IMR-90 (cell line): ENCODE measurements around the gene MCF2L. TPM values are rescaled to one million over a fixed set of nuclear protein-coding genes. Genes with fewer than 3 reads are reported as not detected.

Source experiments
- ATAC-seq: fragments of 200-7000 bp; cut with Tn5 transposase; 2 replicates; pipeline ENCODE4 v1.9.1; 2020; ENCODE audit warnings: low read depth, mild to moderate bottlenecking, moderate library complexity
- BruUV-seq: library from RNA; stranded (reverse); fragments of 400-500 nt; replicated peaks from 2 replicates; lab custom pipeline; 2021; lab: Mats Ljungman, UMichigan
- CTCF ChIA-PET: fragments of 300-600 bp; formaldehyde crosslinking; extraction: SDS; loops from one replicate; lab custom pipeline; 2021; ENCODE audit warnings: antibody characterized with exemption; lab: Yijun Ruan, JAX
- POLR2A ChIA-PET: fragments of 300-600 bp; sonication (Branson Sonifier 250); formaldehyde crosslinking; loops from one replicate; lab custom pipeline; 2022; ENCODE audit warnings: antibody characterized with exemption; ENCODE audit not compliant: unreplicated experiment; lab: Charles Lee
- DNase-seq: peaks from one replicate; pipeline ENCODE4 v3.0.0; 2013
- H2AFZ ChIP-seq: replicated peaks from 2 replicates; pipeline ENCODE3; 2013; ENCODE audit warnings: low read length, mild to moderate bottlenecking; ENCODE audit not compliant: poor library complexity
- H2AK5ac ChIP-seq: 2 replicates; pipeline ENCODE4 v1.6.1; 2013; ENCODE audit warnings: low read depth, low read length, inconsistent platforms
- H2AK9ac ChIP-seq: replicated peaks from 2 replicates; pipeline ENCODE3; 2013; ENCODE audit warnings: mild to moderate bottlenecking, low read depth, low read length, moderate library complexity; ENCODE audit not compliant: poor library complexity
- H2BK120ac ChIP-seq: 2 replicates; pipeline ENCODE4 v1.6.1; 2013; ENCODE audit warnings: low read depth, low read length, inconsistent platforms
- H2BK15ac ChIP-seq: 3 replicates; pipeline ENCODE4 v1.6.1; 2013; ENCODE audit warnings: low read depth, low read length, inconsistent platforms
- H2BK20ac ChIP-seq: 2 replicates; pipeline ENCODE4 v1.6.1; 2013; ENCODE audit warnings: low read depth, mild to moderate bottlenecking, inconsistent platforms, low read length, moderate library complexity
- H2BK5ac ChIP-seq: 2 replicates; pipeline ENCODE4 v1.6.1; 2013; ENCODE audit warnings: mild to moderate bottlenecking, low read depth, low read length, inconsistent platforms; ENCODE audit not compliant: poor library complexity, severe bottlenecking
- H3K14ac ChIP-seq: replicated peaks from 2 replicates; pipeline ENCODE4 v1.6.1; 2013; ENCODE audit warnings: low read depth, low read length, inconsistent platforms
- H3K18ac ChIP-seq: 2 replicates; pipeline ENCODE4 v1.6.1; 2013; ENCODE audit warnings: low read depth, low read length, control low read depth
- H3K23ac ChIP-seq: 2 replicates; pipeline ENCODE4 v1.6.1; 2013; ENCODE audit warnings: low read depth, low read length, inconsistent platforms
- H3K27ac ChIP-seq: 2 replicates; pipeline ENCODE4 v1.5.1; 2013; ENCODE audit warnings: mild to moderate bottlenecking, control low read depth, low read length; ENCODE audit not compliant: insufficient read depth
- H3K27me3 ChIP-seq: 2 replicates; pipeline ENCODE4 v1.6.1; 2013; ENCODE audit warnings: low read length; ENCODE audit not compliant: control insufficient read depth, insufficient read depth
- H3K36me3 ChIP-seq: 2 replicates; pipeline ENCODE4 v1.6.1; 2013; ENCODE audit warnings: low read length, mixed read lengths; ENCODE audit not compliant: control insufficient read depth, insufficient read depth
- H3K4ac ChIP-seq: 2 replicates; pipeline ENCODE4 v1.6.1; 2013; ENCODE audit warnings: low read depth, low read length, inconsistent platforms
- H3K4me1 ChIP-seq: 2 replicates; pipeline ENCODE4 v1.6.1; 2013; ENCODE audit warnings: low read length, mixed read lengths; ENCODE audit not compliant: control insufficient read depth, insufficient read depth
- H3K4me2 ChIP-seq: 2 replicates; pipeline ENCODE4 v1.6.1; 2013; ENCODE audit warnings: low read depth, mild to moderate bottlenecking, control low read depth, low read length, moderate library complexity
- H3K4me3 ChIP-seq: 2 replicates; pipeline ENCODE4 v1.5.1; 2013; ENCODE audit warnings: low read depth, mild to moderate bottlenecking, control low read depth, low read length, moderate library complexity; ENCODE audit not compliant: insufficient read depth
- H3K56ac ChIP-seq: 2 replicates; pipeline ENCODE4 v1.6.1; 2013; ENCODE audit warnings: low read length, inconsistent platforms; ENCODE audit not compliant: insufficient read depth; ENCODE audit errors: extremely low read depth
- H3K79me1 ChIP-seq, 2 experiments: 2 replicates each; pipeline ENCODE4 v1.6.1; 2013; ENCODE audit warnings: low read length in 2 of 2, inconsistent platforms in 1 of 2, low read depth in 1 of 2
- H3K9ac ChIP-seq: 2 replicates; pipeline ENCODE4 v1.6.1; 2013; ENCODE audit warnings: low read depth, low read length, control low read depth
- H3K9me1 ChIP-seq: 2 replicates; pipeline ENCODE4 v1.6.1; 2013; ENCODE audit warnings: low read length, inconsistent platforms; ENCODE audit not compliant: insufficient read depth
- H3K9me3 ChIP-seq: 2 replicates; pipeline ENCODE4 v1.6.1; 2013; ENCODE audit warnings: low read length; ENCODE audit not compliant: control insufficient read depth, insufficient read depth
- H4K20me1 ChIP-seq: 2 replicates; pipeline ENCODE4 v1.6.1; 2013; ENCODE audit warnings: low read length, inconsistent platforms; ENCODE audit not compliant: insufficient read depth
- H4K5ac ChIP-seq: 2 replicates; pipeline ENCODE4 v1.6.1; 2013; ENCODE audit warnings: mild to moderate bottlenecking, low read depth, low read length, control low read depth
- H4K8ac ChIP-seq, 2 experiments: 2 replicates each; pipeline ENCODE4 v1.6.1; 2013; ENCODE audit warnings: low read depth in 2 of 2, low read length in 2 of 2, control low read depth in 1 of 2, inconsistent platforms in 1 of 2
- H4K91ac ChIP-seq: 2 replicates; pipeline ENCODE4 v1.6.1; 2013; ENCODE audit warnings: low read depth, low read length, inconsistent platforms; ENCODE audit not compliant: insufficient read depth
- BHLHE40 ChIP-seq: fragments of 150-350 bp; IDR thresholded peaks from 2 replicates; pipeline ENCODE4 v1.6.1; 2016; ENCODE audit warnings: mild to moderate bottlenecking, low read depth, low read length
- CEBPB ChIP-seq: IDR thresholded peaks from 2 replicates; pipeline ENCODE4 v1.6.1; 2012; ENCODE audit warnings: low read depth, low read length, improper control_type of control experiment
- CHD1 ChIP-seq: IDR thresholded peaks from 2 replicates; pipeline ENCODE4 v1.6.1; 2012; ENCODE audit warnings: low read depth, low read length, improper control_type of control experiment
- CTCF ChIP-seq: conservative IDR thresholded peaks from 2 replicates; pipeline ENCODE4 v1.5.1; 2012; ENCODE audit warnings: mild to moderate bottlenecking, low read depth, low read length, improper control_type of control experiment
- ELK1 ChIP-seq: fragments of 150-350 bp; IDR thresholded peaks from 2 replicates; pipeline ENCODE4 v1.6.1; 2016; ENCODE audit warnings: low read depth, mild to moderate bottlenecking, low read length, moderate library complexity, borderline replicate concordance
- FOS ChIP-seq: fragments of 150-350 bp; IDR thresholded peaks from 2 replicates; pipeline ENCODE4 v1.6.1; 2016; ENCODE audit warnings: low read depth, low read length
- MAFK ChIP-seq: IDR thresholded peaks from 2 replicates; pipeline ENCODE4 v1.6.1; 2012; ENCODE audit warnings: low read depth, low read length, improper control_type of control experiment
- MAZ ChIP-seq: IDR thresholded peaks from 2 replicates; pipeline ENCODE4 v1.6.1; 2012; ENCODE audit warnings: low read depth, mild to moderate bottlenecking, low read length, improper control_type of control experiment, moderate library complexity, borderline replicate concordance
- MXI1 ChIP-seq: IDR thresholded peaks from 2 replicates; pipeline ENCODE4 v1.6.1; 2012; ENCODE audit warnings: low read depth, mild to moderate bottlenecking, low read length, moderate library complexity, borderline replicate concordance
- NFE2L2 ChIP-seq: fragments of 150-350 bp; IDR thresholded peaks from 2 replicates; pipeline ENCODE4 v1.6.1; 2016; ENCODE audit warnings: low read depth, mild to moderate bottlenecking, low read length
- POLR2A ChIP-seq: IDR thresholded peaks from 2 replicates; pipeline ENCODE4 v1.6.1; 2012; ENCODE audit warnings: mild to moderate bottlenecking, low read depth, low read length
- RAD21 ChIP-seq: IDR thresholded peaks from 2 replicates; pipeline ENCODE4 v1.6.1; 2012; ENCODE audit warnings: low read length, improper control_type of control experiment
- RCOR1 ChIP-seq: IDR thresholded peaks from 2 replicates; pipeline ENCODE4 v1.6.1; 2012; ENCODE audit warnings: mild to moderate bottlenecking, low read length, improper control_type of control experiment; ENCODE audit not compliant: insufficient replicate concordance
- RFX5 ChIP-seq: IDR thresholded peaks from 2 replicates; pipeline ENCODE4 v1.8.0; 2012; ENCODE audit warnings: low read depth, mild to moderate bottlenecking, low read length, moderate library complexity
- SMC3 ChIP-seq: fragments of 150-350 bp; IDR thresholded peaks from 2 replicates; pipeline ENCODE4 v1.6.1; 2016; ENCODE audit warnings: low read depth, mild to moderate bottlenecking, antibody characterized with exemption, low read length, moderate library complexity
- USF2 ChIP-seq: fragments of 150-350 bp; IDR thresholded peaks from 2 replicates; pipeline ENCODE4 v1.6.1; 2017; ENCODE audit warnings: mild to moderate bottlenecking, antibody characterized with exemption, low read length, low read depth
- WGBS, 2 experiments: methylation state at CpG; one replicate each; pipeline versions ENCODE4 v1.1.5 to v1.1.7; 2013; ENCODE audit warnings: missing lambda C conversion rate in 2 of 2; ENCODE audit not compliant: insufficient read length in 1 of 2; ENCODE audit errors: extremely low coverage in 2 of 2; 5-methylcytosine and 5-hydroxymethylcytosine counted together
- dilution Hi-C: fragments of 300-500 bp; cut with HindIII; formaldehyde crosslinking; loops from one replicate; pipeline ENCODE4 v1.14.3; 2018; ENCODE audit warnings: low sequenced_read_pairs; ENCODE audit not compliant: unreplicated experiment
- in situ Hi-C: fragments of 300-500 bp; cut with MboI; formaldehyde crosslinking; loops from 3 replicates; pipeline ENCODE4 v1.14.3; 2019; ENCODE audit warnings: low sequenced_read_pairs, inconsistent platforms, mixed read lengths
- intact Hi-C: fragments of 100-400 bp; cut with micrococcal nuclease; formaldehyde crosslinking; loops from 2 replicates; pipeline ENCODE4 v1.10.0; 2022
- polyA plus RNA-seq, 3 experiments: library from polyadenylated mRNA; depleted of rRNA; stranded (reverse); fragments of >200 nt; gene quantifications; 2 replicates each; pipeline ENCODE4 v1.2.3, GENCODE V29; 2012; ENCODE audit warnings: low replicate concordance in 1 of 3
- total RNA-seq: library from RNA; depleted of rRNA; stranded (reverse); fragments of >200 nt; gene quantifications from 2 replicates; pipeline ENCODE4 v1.2.3, GENCODE V29; 2012

MCF2L gene
- total and polyA plus RNA-seq, 2 of the 4 experiments (the other 2 are of a cell fraction), result 0.18 TPM; not detected in 1

GRCh38 chr13:112982281-112983041 is 13.4 kb downstream of the MCF2L start:
- Histone ChIP-seq H3K9me3 (no peaks in the 10 kb centered on the region), H4K91ac (no peak overlapping the region), H2AK9ac (no peak overlapping the region), H3K9ac (no peak overlapping the region), H4K20me1 (no peaks in the 10 kb centered on the region), H2AFZ (no peak overlapping the region), H2BK5ac (no peak overlapping the region), H3K4ac (no peak overlapping the region), H3K27me3 (peaks cover 77% of the 10 kb centered on the region), H2AK5ac (no peak overlapping the region), H2BK15ac (no peak overlapping the region), H3K18ac (no peak overlapping the region), H3K4me3 (no peak overlapping the region), H4K5ac (no peak overlapping the region), H3K23ac (no peak overlapping the region), H3K56ac (no peak overlapping the region), H3K79me1 (no peaks in the 10 kb centered on the region), H3K27ac (no peak overlapping the region), H3K14ac (no peak overlapping the region), H2BK20ac (no peak overlapping the region), H3K9me1 (no peaks in the 10 kb centered on the region), H2BK120ac (no peak overlapping the region), H3K4me2 (no peak overlapping the region), H3K36me3 (no peaks in the 10 kb centered on the region), H4K8ac (no peak overlapping the region), H3K4me1 (no peaks in the 10 kb centered on the region)
- dilution Hi-C loops, result no loop called here
- POLR2A ChIA-PET, result no interaction called here
- intact Hi-C loops, result no loop called here
- ATAC-seq (no peak), DNase-seq (no peak)
- BruUV-seq, result no TSS peak
- 69% methylated on average over 19 of the region's 33 CpGs; no CpG with 5 or more reads in 1 of the 2 experiments for WGBS, 2 experiments
- no peak for TF ChIP-seq MAZ
- TF ChIP-seq SMC3, result no peak
- no peak for TF ChIP-seq ELK1
- TF ChIP-seq POLR2A, result no peak
- no peak for TF ChIP-seq FOS
- TF ChIP-seq RFX5, result no peak
- no peak for TF ChIP-seq MAFK
- no peak for TF ChIP-seq RCOR1
- no peak for TF ChIP-seq CTCF
- TF ChIP-seq BHLHE40, result no peak
- no peak for TF ChIP-seq MXI1
- no peak for TF ChIP-seq NFE2L2
- no peak for TF ChIP-seq RAD21
- TF ChIP-seq CEBPB, result no peak
- no peak for TF ChIP-seq USF2
- no peak for TF ChIP-seq CHD1
- CTCF ChIA-PET, result no interaction called here
- in situ Hi-C loops, result no loop called here
